Cerebellar cortex (tissue), 1 donor: ENCODE data around the gene COX8C.
"Not testable (repeated sequence)": the region's sequence is repeated elsewhere in the genome, so short reads cannot be mapped to it uniquely, and the experiment has no call there.

Experiments used
- DNase-seq: peaks from one replicate; pipeline ENCODE4 v3.0.0-alpha.2; 2015; ENCODE audit warnings: low spot score

Gene COX8C

GRCh38 chr14:93375673-93376156 is 28.7 kb downstream of the COX8C start:
- no peak for DNase-seq

GRCh38 chr14:93379831-93380230 is 32.8 kb downstream of the COX8C start:
- no peak for DNase-seq

- no peak for DNase-seq
Measured at GRCh38 chr14:93381644-93382043, 34.7 kb downstream of the COX8C start.

GRCh38 chr14:93384256-93384655 is 37.3 kb downstream of the COX8C start:
- DNase-seq: not testable (repeated sequence)

GRCh38 chr14:93395231-93395630 is 48.2 kb downstream of the COX8C start:
- no peak for DNase-seq

GRCh38 chr14:93396456-93396855 is 49.5 kb downstream of the COX8C start:
- no peak for DNase-seq
